Hematopoietic multipotent progenitor cell treated with erythropoietin and hydrocortisone succinate and interleukin-3 and kit ligand, for 6 days (in vitro differentiated cells): Measurements from ENCODE around the gene MICALL1.

Experiments
- DNase-seq: peaks from one replicate; pipeline ENCODE4 v3.0.0-alpha.2; 2015

Gene MICALL1

GRCh38 chr22:37906364-37907008 lies 389 bp downstream of the MICALL1 start:
- DNase-seq: peak; percentile 33

- no peak for DNase-seq
These were observed 1.2 kb downstream of the MICALL1 start for GRCh38 chr22:37907036-37907954.

- DNase-seq: no peak
These were observed 3.7 kb downstream of the MICALL1 start for GRCh38 chr22:37909766-37910165.

GRCh38 chr22:37910890-37911672 lies 5.0 kb downstream of the MICALL1 start:
- no peak for DNase-seq

GRCh38 chr22:37911697-37912096 lies 5.6 kb downstream of the MICALL1 start:
- DNase-seq: no peak

- DNase-seq: no peak
These were observed 6.1 kb downstream of the MICALL1 start for GRCh38 chr22:37912171-37912570.

GRCh38 chr22:37913233-37913721 lies 7.2 kb downstream of the MICALL1 start:
- DNase-seq: no peak

GRCh38 chr22:37916311-37916710 lies 10.2 kb downstream of the MICALL1 start:
- no peak for DNase-seq

- no peak for DNase-seq
These were observed 11.9 kb downstream of the MICALL1 start for GRCh38 chr22:37917874-37918548.

- no peak for DNase-seq
These were observed 12.6 kb downstream of the MICALL1 start for GRCh38 chr22:37918580-37919270.

- no peak for DNase-seq
These were observed 14.0 kb downstream of the MICALL1 start for GRCh38 chr22:37920126-37920525.

- DNase-seq: peak; percentile 31
These were observed 16.1 kb downstream of the MICALL1 start for GRCh38 chr22:37922191-37922590.

- DNase-seq: no peak
These were observed 17.8 kb downstream of the MICALL1 start for GRCh38 chr22:37923927-37924326.

GRCh38 chr22:37924386-37925065 lies 18.4 kb downstream of the MICALL1 start:
- no peak for DNase-seq

GRCh38 chr22:37925330-37925729 lies 19.2 kb downstream of the MICALL1 start:
- DNase-seq: no peak

- no peak for DNase-seq
These were observed 19.7 kb downstream of the MICALL1 start for GRCh38 chr22:37925767-37926166.

GRCh38 chr22:37926358-37926757 lies 20.3 kb downstream of the MICALL1 start:
- DNase-seq: no peak

GRCh38 chr22:37926771-37927636 lies 20.9 kb downstream of the MICALL1 start:
- DNase-seq: peak; percentile 83

- DNase-seq: no peak
These were observed 21.5 kb downstream of the MICALL1 start for GRCh38 chr22:37927637-37927936.

GRCh38 chr22:37929390-37929789 lies 23.3 kb downstream of the MICALL1 start:
- DNase-seq: no peak
